Gastrocnemius medialis (tissue), 4 donors: Measurements from ENCODE around the gene SPIRE2. TPM values are rescaled to one million over a fixed set of nuclear protein-coding genes. Genes with fewer than 3 reads are reported as not detected.

ENCODE experiments used
- ATAC-seq, 2 donors: fragments of 150-250 bp; one replicate each; pipeline ENCODE4 v1.9.1; 2016
- DNase-seq, 2 donors: peaks; one replicate each; pipeline ENCODE4 v3.0.0-alpha.2; 2019
- H3K27ac ChIP-seq, 4 donors: fragments of 200-600 bp; sonication (generic); 1 replicate in 1 of 4; 2 replicates in 3 of 4; pipeline ENCODE4 v1.5.1; 2016 to 2018; ENCODE audit warnings: mild to moderate bottlenecking in 2 of 4, moderate library complexity in 1 of 4
- H3K27me3 ChIP-seq, 3 donors: fragments of 200-600 bp; sonication (generic) in 2 of 3; 1 replicate in 1 of 3; 2 replicates in 2 of 3; pipeline versions ENCODE4 v1.5.1 to v1.6.0; 2016 to 2019; ENCODE audit warnings: mild to moderate bottlenecking in 1 of 3, moderate library complexity in 1 of 3
- H3K36me3 ChIP-seq, 2 donors: fragments of 200-600 bp; sonication (generic) in 1 of 2; one replicate each; pipeline ENCODE4 v1.5.1; 2017 to 2018
- H3K4me1 ChIP-seq, 2 donors: fragments of 200-600 bp; sonication (generic) in 1 of 2; one replicate each; pipeline ENCODE4 v1.5.1; 2016 to 2017; ENCODE audit warnings: mild to moderate bottlenecking in 2 of 2
- H3K4me3 ChIP-seq, 4 donors: fragments of 200-600 bp; sonication (generic) in 3 of 4; 1 replicate in 1 of 4; 2 replicates in 3 of 4; pipeline ENCODE4 v1.5.1; 2016 to 2019; ENCODE audit warnings: mild to moderate bottlenecking in 2 of 4
- H3K9me3 ChIP-seq, 3 donors: fragments of 200-600 bp; sonication (generic) in 2 of 3; 1 replicate in 1 of 3; 2 replicates in 2 of 3; pipeline ENCODE4 v1.5.1; 2016 to 2019
- CTCF ChIP-seq, 5 experiments: fragments of 450-650 bp in 3 of 5; fragments of 200-600 bp in 2 of 5; sonication (generic) in 2 of 5; IDR thresholded peaks in 4 of 5; conservative IDR thresholded peaks in 1 of 5; 1 replicate in 4 of 5; 2 replicates in 1 of 5; pipeline ENCODE4 v1.5.1; 2016 to 2019; ENCODE audit warnings: antibody characterized with exemption in 5 of 5, mild to moderate bottlenecking in 3 of 5, moderate library complexity in 3 of 5
- POLR2A ChIP-seq, 2 donors: fragments of 450-650 bp; IDR thresholded peaks; one replicate each; pipeline ENCODE4 v1.6.1; 2017; ENCODE audit warnings: antibody characterized with exemption in 2 of 2, mild to moderate bottlenecking in 2 of 2, moderate library complexity in 2 of 2
- in situ Hi-C, 4 donors: fragments of 200-750 bp; cut with MboI; loops; one replicate each; pipeline versions ENCODE4 v1.15.0 to v1.8.0; 2017; ENCODE audit warnings: low sequenced_read_pairs in 4 of 4
- intact Hi-C: fragments of 100-400 bp; cut with DNase I; formaldehyde crosslinking; loops from one replicate; pipeline ENCODE4 v1.15.1; 2023; ENCODE audit warnings: low total_unique reads
- total RNA-seq, 4 donors: library from RNA; depleted of rRNA; stranded (reverse); fragments of >200 nt; gene quantifications; one replicate each; pipeline versions ENCODE4 v1.1.0 to v1.2.3, GENCODE V29; 2016

Gene SPIRE2
- total RNA-seq, 4 donors from 2014 or later: 0.49 to 1.6 TPM; not detected in 2

GRCh38 chr16:89897204-89897603 is 68.9 kb downstream of the SPIRE2 start:
- H3K9me3 ChIP-seq: no peaks in the 10 kb centered on the region
- in situ Hi-C loops: no loop called here

DNA sequence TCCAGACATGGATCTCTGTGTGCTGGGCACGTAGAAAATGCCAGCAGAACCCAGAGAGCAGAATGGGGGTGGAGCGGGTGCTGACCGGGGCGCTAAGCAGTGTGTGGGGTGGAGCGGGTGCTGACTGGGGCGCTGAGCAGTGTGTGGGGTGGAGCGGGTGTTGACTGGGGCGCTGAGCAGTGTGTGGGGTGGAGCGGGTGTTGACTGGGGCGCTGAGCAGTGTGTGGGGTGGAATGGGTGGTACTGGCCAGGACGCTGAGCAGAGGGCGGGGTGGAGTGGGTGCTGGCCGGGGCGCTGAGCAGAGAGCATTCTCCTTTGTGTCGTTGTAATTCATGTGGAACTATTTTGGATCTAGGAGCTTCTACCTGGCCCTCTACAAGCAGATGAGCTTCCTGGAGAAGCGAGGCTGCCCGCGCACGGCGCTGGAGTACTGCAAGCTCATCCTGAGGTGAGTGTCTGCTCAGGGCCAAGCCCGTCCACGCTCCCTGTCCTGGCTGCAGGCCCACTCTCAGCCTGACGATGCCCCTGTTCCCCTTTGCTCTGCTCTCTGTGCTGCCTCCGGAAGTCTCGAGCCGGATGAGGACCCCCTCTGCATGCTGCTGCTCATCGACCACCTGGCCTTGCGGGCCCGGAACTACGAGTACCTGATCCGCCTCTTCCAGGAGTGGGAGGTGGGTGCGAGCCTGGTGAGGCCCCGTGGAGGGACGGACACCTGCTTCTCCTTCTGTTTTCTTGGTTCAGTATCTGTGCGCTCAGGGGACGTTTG is 70.1 kb downstream of the SPIRE2 start:
- no peaks in the 10 kb centered on the region for H3K27me3 ChIP-seq
- in situ Hi-C loops: no loop called here
- H3K4me1 ChIP-seq: no peaks in the 10 kb centered on the region
- TF ChIP-seq POLR2A (IDR thresholded peaks at IDR 0.05) (no peak), CTCF (IDR thresholded peaks at IDR 0.05 in 4 of 5, conservative IDR thresholded peaks at IDR 0.05 in 1 of 5) (no peak)
- no peak overlapping the region for H3K27ac ChIP-seq
- peaks cover 0 to 77% of the 10 kb centered on the region in 2 donors for H3K36me3 ChIP-seq
- H3K4me3 ChIP-seq: no peak overlapping the region
- DNase-seq (no peak), ATAC-seq (no peak)
- intact Hi-C loops: no loop called here
- H3K9me3 ChIP-seq: no peaks in the 10 kb centered on the region

More at GRCh38 chr16:89897204-89897603, 68.9 kb downstream of the SPIRE2 start:
- Histone ChIP-seq H3K27ac (no peak overlapping the region), H3K4me1 (no peaks in the 10 kb centered on the region), H3K27me3 (no peaks in the 10 kb centered on the region), H3K4me3 (no peak overlapping the region), H3K36me3 (peaks cover 0 to 81% of the 10 kb centered on the region in 2 donors)
- no peak for TF ChIP-seq POLR2A (IDR thresholded peaks at IDR 0.05)
- TF ChIP-seq CTCF (IDR thresholded peaks at IDR 0.05 in 4 of 5, conservative IDR thresholded peaks at IDR 0.05 in 1 of 5): no peak
- DNase-seq: no peak
- no peak for ATAC-seq
- intact Hi-C loops: no loop called here

DNA sequence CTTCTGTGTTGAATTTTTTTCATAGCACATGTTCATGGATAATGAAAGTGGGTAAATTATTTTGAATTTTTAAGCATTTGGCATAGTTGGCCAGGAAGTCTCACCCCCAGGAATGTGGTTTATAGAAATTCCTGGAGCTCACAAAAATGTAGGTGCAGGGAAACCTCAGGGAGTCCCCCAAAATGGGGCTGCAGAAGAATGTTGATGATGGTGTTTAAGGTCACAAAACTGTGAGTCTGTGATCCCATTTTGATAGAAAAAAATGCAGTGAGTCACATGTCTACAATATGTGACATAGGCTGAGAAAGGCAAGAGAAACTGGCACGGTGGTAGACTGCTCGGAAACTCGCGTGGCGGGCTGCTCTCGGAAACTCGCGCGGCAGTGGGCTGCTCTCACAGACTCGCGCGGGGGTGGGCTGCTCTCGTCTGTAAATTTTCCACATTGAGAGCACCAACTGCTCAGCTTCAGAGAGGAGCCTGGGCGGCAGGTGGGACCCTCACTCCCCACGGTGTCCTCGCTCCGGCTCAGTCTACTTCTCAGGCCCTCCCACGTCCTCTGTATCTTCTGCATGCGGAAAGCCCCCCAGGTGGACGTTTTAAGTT is 71.7 kb downstream of the SPIRE2 start:
- Histone ChIP-seq H3K4me3 (no peak overlapping the region), H3K36me3 (peaks cover 0 to 84% of the 10 kb centered on the region in 2 donors), H3K4me1 (no peaks in the 10 kb centered on the region), H3K27me3 (no peaks in the 10 kb centered on the region), H3K9me3 (no peaks in the 10 kb centered on the region), H3K27ac (no peak overlapping the region)
- in situ Hi-C loops (no loop called here), intact Hi-C loops (no loop called here)
- DNase-seq (no peak), ATAC-seq (no peak)
- TF ChIP-seq CTCF (IDR thresholded peaks at IDR 0.05 in 4 of 5, conservative IDR thresholded peaks at IDR 0.05 in 1 of 5) (no peak), POLR2A (IDR thresholded peaks at IDR 0.05) (no peak)

DNA sequence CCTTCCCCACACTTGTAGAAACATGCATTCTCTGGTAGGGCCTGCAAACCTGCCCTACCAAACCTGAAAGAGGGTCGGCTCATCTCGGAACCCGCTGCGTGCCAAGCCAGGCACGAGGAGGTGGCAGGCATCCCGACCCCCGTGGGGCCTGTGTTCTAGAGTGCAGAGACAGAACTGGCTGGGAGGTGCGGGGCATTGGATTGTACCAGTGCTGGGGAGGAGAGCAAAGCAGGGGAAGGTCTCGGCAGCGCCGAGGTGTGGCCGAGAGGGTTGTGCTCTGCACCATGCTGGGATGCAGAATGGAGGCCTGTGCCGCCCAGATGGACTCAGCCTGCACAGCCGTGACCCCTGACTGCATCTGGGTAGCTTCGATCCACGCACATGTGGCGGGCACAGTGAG is 72.6 kb downstream of the SPIRE2 start:
- intact Hi-C loops: no loop called here
- Histone ChIP-seq H3K27me3 (no peaks in the 10 kb centered on the region), H3K36me3 (peaks cover 0 to 83% of the 10 kb centered on the region in 2 donors), H3K4me3 (no peak overlapping the region), H3K27ac (no peak overlapping the region), H3K4me1 (no peaks in the 10 kb centered on the region), H3K9me3 (no peaks in the 10 kb centered on the region)
- DNase-seq (no peak), ATAC-seq (no peak)
- no peak for TF ChIP-seq POLR2A (IDR thresholded peaks at IDR 0.05)
- in situ Hi-C loops: no loop called here

GRCh38 chr16:89902980-89903379 is 74.7 kb downstream of the SPIRE2 start:
- no peaks in the 10 kb centered on the region for H3K27me3 ChIP-seq
- H3K27ac ChIP-seq: no peak overlapping the region
- no peaks in the 10 kb centered on the region for H3K4me1 ChIP-seq
- no peak for ATAC-seq
- TF ChIP-seq POLR2A (IDR thresholded peaks at IDR 0.05) (no peak), CTCF (IDR thresholded peaks at IDR 0.05 in 4 of 5, conservative IDR thresholded peaks at IDR 0.05 in 1 of 5) (no peak)
- H3K36me3 ChIP-seq: peaks cover 0 to 74% of the 10 kb centered on the region in 2 donors
- DNase-seq: no peak
- in situ Hi-C loops: no loop called here
- H3K9me3 ChIP-seq: no peaks in the 10 kb centered on the region
- intact Hi-C loops: no loop called here
- H3K4me3 ChIP-seq: no peak overlapping the region
